Adrenal gland (tissue), 5 donors: ENCODE results near the gene PPP1R1C.

ENCODE experiments used
- POLR2A ChIP-seq, 2 donors: fragments of 450-650 bp; IDR thresholded peaks; one replicate each; pipeline ENCODE4 v1.6.1; 2017; ENCODE audit warnings: antibody characterized with exemption in 2 of 2, mild to moderate bottlenecking in 2 of 2, moderate library complexity in 1 of 2
- TF ChIP-seq, protein P1 (sequence below), 6 experiments: fragments of 450-650 bp in 4 of 6; fragments of 200-600 bp in 2 of 6; sonication (generic) in 1 of 6; IDR thresholded peaks; 1 replicate in 5 of 6; 2 replicates in 1 of 6; pipeline versions ENCODE4 v1.5.1 to v1.8.0; 2016 to 2021; ENCODE audit warnings: antibody characterized with exemption in 6 of 6, mild to moderate bottlenecking in 2 of 6, moderate library complexity in 1 of 6
- donor health status: DM: no; HTN: no; CAD: no.

DNA sequence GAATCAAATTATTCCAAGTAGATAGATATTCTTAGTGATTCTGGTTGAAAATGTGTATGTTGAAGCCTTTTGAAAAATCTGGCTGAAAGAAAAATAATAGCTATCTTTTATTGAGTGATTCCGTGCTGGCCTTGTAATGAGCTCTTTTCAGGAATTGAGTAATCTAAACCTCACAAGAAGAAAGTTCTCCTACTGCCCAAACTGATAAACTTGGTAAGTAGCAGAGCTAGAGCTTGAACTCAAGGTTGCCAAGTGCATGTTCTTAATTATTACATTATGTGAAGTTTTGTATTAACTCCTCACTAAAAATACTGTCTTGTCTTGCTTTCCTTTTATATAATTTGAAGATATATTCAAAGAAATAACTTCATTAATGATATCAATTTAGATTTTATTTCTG lies 1.6 kb upstream of the PPP1R1C start:
- TF ChIP-seq, protein P1, sequence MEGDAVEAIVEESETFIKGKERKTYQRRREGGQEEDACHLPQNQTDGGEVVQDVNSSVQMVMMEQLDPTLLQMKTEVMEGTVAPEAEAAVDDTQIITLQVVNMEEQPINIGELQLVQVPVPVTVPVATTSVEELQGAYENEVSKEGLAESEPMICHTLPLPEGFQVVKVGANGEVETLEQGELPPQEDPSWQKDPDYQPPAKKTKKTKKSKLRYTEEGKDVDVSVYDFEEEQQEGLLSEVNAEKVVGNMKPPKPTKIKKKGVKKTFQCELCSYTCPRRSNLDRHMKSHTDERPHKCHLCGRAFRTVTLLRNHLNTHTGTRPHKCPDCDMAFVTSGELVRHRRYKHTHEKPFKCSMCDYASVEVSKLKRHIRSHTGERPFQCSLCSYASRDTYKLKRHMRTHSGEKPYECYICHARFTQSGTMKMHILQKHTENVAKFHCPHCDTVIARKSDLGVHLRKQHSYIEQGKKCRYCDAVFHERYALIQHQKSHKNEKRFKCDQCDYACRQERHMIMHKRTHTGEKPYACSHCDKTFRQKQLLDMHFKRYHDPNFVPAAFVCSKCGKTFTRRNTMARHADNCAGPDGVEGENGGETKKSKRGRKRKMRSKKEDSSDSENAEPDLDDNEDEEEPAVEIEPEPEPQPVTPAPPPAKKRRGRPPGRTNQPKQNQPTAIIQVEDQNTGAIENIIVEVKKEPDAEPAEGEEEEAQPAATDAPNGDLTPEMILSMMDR (IDR thresholded peaks at IDR 0.05), result no peak
- no peak for TF ChIP-seq POLR2A (IDR thresholded peaks at IDR 0.05)
